Measurements from ENCODE around the gene OLFML2B.

Gene OLFML2B

DNA sequence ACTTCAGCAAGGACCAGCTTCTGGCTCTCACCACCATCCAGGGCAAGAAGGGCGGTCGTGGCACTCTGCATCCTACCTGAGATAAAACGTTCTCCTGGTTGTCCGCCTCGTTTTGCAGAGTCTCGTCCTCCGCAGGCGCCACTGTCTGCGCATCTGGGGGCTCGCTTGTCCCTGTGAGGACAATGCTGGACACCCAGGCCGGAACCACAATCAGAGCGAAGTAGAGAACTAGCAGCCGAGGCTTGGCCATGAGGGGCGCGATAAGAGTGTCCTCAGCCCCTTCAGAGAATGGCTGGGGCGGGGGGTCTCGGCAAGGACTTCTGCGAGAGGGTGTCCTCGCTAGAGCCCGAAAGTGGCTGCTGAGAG, 505 bp downstream of the OLFML2B start:
- no peaks in the 10 kb centered on the region for H4K20me1 ChIP-seq (ENCODE audit: insufficient read depth, low read length)
- H3K9ac ChIP-seq (ENCODE audit: low read length), result no peak overlapping the region; the same call in 1 of the 2 replicates
- H3K36me3 ChIP-seq (replicated peaks; ENCODE audit: low read depth, low read length), result peaks cover 5% of the 10 kb centered on the region
- peaks cover 19% of the 10 kb centered on the region; the same call in 1 of the 2 replicates for H3K9me3 ChIP-seq (ENCODE audit: insufficient read depth, low read length)
- TF ChIP-seq EZH2phosphoT487 (IDR thresholded peaks at IDR 0.05; ENCODE audit: low read depth) (no peak), CTCF (IDR thresholded peaks at IDR 0.05; ENCODE audit: low read depth, low read length) (no peak)
- H3K27me3 ChIP-seq (ENCODE audit: low read depth, low read length), result peaks cover 20% of the 10 kb centered on the region
- no peak overlapping the region for H2AFZ ChIP-seq (ENCODE audit: low read depth, low read length)
- peaks cover 23% of the 10 kb centered on the region for H3K4me1 ChIP-seq (ENCODE audit: low read length)
- H3K4me2 ChIP-seq (ENCODE audit: low read length), result peak overlapping the region; percentile 72
- H3K27ac ChIP-seq (ENCODE audit: low read length), result no peak overlapping the region
- peak overlapping the region; percentile 77 for H3K4me3 ChIP-seq (ENCODE audit: low read length)
- no peaks in the 10 kb centered on the region for H3K79me2 ChIP-seq (ENCODE audit: low read length)

- Histone ChIP-seq H3K9me3 (ENCODE audit: insufficient read depth, low read length) (peaks cover 14% of the 10 kb centered on the region; the same call in 1 of the 2 replicates), H2AFZ (ENCODE audit: low read depth, low read length) (no peak overlapping the region), H4K20me1 (ENCODE audit: insufficient read depth, low read length) (no peaks in the 10 kb centered on the region), H3K27me3 (ENCODE audit: low read depth, low read length) (peaks cover 20% of the 10 kb centered on the region), H3K27ac (ENCODE audit: low read length) (no peak overlapping the region), H3K4me1 (ENCODE audit: low read length) (peaks cover 17% of the 10 kb centered on the region), H3K4me3 (ENCODE audit: low read length) (no peak overlapping the region), H3K4me2 (ENCODE audit: low read length) (no peak overlapping the region), H3K9ac (ENCODE audit: low read length) (no peak overlapping the region), H3K79me2 (ENCODE audit: low read length) (no peaks in the 10 kb centered on the region), H3K36me3 (replicated peaks; ENCODE audit: low read depth, low read length) (no peaks in the 10 kb centered on the region)
- TF ChIP-seq CTCF (IDR thresholded peaks at IDR 0.05; ENCODE audit: low read depth, low read length) (no peak), EZH2phosphoT487 (IDR thresholded peaks at IDR 0.05; ENCODE audit: low read depth) (no peak)
These were observed 1.0 kb downstream of the OLFML2B start for GRCh38 chr1:162022626-162023025.

DNA sequence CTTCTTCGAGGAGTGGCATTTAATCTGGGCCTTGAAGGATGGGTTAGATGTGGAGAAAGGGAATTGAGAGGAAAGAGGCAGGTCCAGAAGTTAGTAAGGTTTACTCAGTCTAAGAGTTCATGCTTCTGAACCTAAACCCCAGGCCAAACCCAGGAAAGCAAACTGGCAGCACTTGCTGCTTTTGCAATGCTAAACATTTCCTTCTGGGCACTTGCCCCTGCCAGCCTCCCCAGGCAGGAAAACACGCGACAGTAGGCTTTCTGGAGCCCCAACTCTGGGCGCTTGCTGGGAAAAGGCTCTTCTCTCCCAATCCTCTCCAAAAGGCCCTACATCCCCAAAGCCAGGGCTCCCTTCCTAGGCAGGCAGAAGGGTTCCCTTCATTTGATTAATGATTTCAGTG, 2.5 kb downstream of the OLFML2B start:
- Histone ChIP-seq H3K9ac (ENCODE audit: low read length) (no peak overlapping the region), H3K4me1 (ENCODE audit: low read length) (peaks cover 17% of the 10 kb centered on the region), H3K79me2 (ENCODE audit: low read length) (no peaks in the 10 kb centered on the region), H2AFZ (ENCODE audit: low read depth, low read length) (no peak overlapping the region), H3K27ac (ENCODE audit: low read length) (no peak overlapping the region), H3K4me2 (ENCODE audit: low read length) (no peak overlapping the region), H4K20me1 (ENCODE audit: insufficient read depth, low read length) (no peaks in the 10 kb centered on the region), H3K4me3 (ENCODE audit: low read length) (no peak overlapping the region), H3K9me3 (ENCODE audit: insufficient read depth, low read length) (peaks cover 1% of the 10 kb centered on the region; the same call in 1 of the 2 replicates), H3K27me3 (ENCODE audit: low read depth, low read length) (peaks cover 23% of the 10 kb centered on the region), H3K36me3 (replicated peaks; ENCODE audit: low read depth, low read length) (no peaks in the 10 kb centered on the region)
- TF ChIP-seq EZH2phosphoT487 (IDR thresholded peaks at IDR 0.05; ENCODE audit: low read depth), result no peak
- TF ChIP-seq CTCF (IDR thresholded peaks at IDR 0.05; ENCODE audit: low read depth, low read length), result no peak

GRCh38 chr1:162020150-162020549, 3.5 kb downstream of the OLFML2B start:
- H3K9ac ChIP-seq (ENCODE audit: low read length), result no peak overlapping the region
- peaks cover 17% of the 10 kb centered on the region for H3K4me1 ChIP-seq (ENCODE audit: low read length)
- no peak overlapping the region for H2AFZ ChIP-seq (ENCODE audit: low read depth, low read length)
- no peaks in the 10 kb centered on the region for H3K79me2 ChIP-seq (ENCODE audit: low read length)
- no peaks in the 10 kb centered on the region for H3K36me3 ChIP-seq (replicated peaks; ENCODE audit: low read depth, low read length)
- H3K9me3 ChIP-seq (ENCODE audit: insufficient read depth, low read length), result no peaks in the 10 kb centered on the region
- H3K27ac ChIP-seq (ENCODE audit: low read length), result no peak overlapping the region
- H3K27me3 ChIP-seq (ENCODE audit: low read depth, low read length), result peaks cover 27% of the 10 kb centered on the region
- no peak overlapping the region for H3K4me2 ChIP-seq (ENCODE audit: low read length)
- H3K4me3 ChIP-seq (ENCODE audit: low read length), result no peak overlapping the region
- H4K20me1 ChIP-seq (ENCODE audit: insufficient read depth, low read length), result no peaks in the 10 kb centered on the region
- TF ChIP-seq CTCF (IDR thresholded peaks at IDR 0.05; ENCODE audit: low read depth, low read length) (no peak), EZH2phosphoT487 (IDR thresholded peaks at IDR 0.05; ENCODE audit: low read depth) (no peak)

All from OCI-LY3 (cell line).